Activated CD4-positive, alpha-beta T cell treated with anti-CD3 and anti-CD28 coated beads, Interleukin-2, Interleukin-6, amounts not matched to agents 100 ng/mL and 50 ng/mL, durations not matched to agents 16 hours and 8 hours (primary cell): ENCODE results near the gene EEF2KMT.
A peak's percentile ranks its signal among the peaks of the same experiment; 100 is the strongest.
"Not testable (repeated sequence)": the region's sequence is repeated elsewhere in the genome, so short reads cannot be mapped to it uniquely, and the experiment has no call there.

Experiments used
- DNase-seq: peaks from one replicate; pipeline ENCODE4 v3.0.0-alpha.2; 2020

EEF2KMT gene

DNA sequence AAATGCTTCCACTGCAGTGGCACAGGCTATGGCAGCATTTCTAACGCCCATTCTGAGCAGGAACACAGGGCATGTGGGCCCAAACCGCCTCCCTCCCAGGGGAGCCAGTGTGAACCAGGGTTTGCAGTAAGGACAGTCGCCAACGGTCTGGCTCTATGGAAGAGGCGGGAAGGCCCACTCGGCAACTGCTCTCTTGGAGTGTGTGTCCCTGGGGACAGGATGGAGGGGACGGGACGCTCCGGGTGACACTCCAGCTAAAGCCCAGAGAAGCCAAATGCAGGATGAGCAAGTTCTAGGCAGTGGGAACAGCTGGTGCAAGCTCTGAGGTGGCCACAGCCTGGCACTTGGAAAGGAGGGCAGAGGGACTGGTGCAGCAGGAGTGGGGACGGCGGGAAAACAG lies 3.8 kb downstream of the EEF2KMT start:
- not testable (repeated sequence) for DNase-seq

DNA sequence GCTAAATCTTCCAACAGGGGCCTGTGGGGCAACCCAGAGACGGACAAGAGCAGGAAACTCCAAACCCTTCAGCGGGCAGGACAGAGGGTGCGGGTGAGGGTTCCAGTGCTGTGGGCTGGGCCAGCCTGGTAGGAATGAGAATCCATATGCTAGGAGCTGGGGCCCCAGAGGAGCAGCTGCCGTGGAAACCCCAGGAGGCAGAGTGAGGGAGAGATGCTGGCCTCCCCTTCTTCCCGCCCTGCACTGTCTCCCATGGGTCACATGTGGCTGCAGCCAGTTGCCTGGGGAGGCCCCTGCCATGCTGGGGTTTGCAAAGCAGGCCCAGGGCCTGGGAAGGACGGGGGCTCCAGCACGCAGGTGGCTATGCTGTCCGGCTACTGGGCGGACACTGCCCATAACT lies 4.5 kb downstream of the EEF2KMT start:
- not testable (repeated sequence) for DNase-seq

DNA sequence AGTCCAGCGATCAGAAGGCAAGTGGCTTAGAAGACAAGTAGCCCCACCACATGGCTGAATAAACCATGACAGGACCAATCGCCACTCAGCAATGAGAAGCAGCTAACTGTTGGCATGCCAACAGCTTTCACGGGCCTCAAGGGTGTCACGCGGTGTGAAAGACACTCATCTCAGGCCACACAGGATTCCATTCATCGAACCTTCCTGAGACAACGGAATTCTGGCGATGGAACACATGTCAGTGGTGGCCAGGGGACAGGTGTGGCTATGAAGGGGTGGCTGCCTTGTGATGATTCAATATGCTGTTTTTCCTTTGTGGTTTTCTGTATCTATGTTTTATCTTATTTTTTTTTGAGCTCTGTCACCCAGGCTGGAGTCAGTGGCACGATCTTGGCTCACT lies 7.0 kb downstream of the EEF2KMT start:
- DNase-seq: not testable (repeated sequence)

DNA sequence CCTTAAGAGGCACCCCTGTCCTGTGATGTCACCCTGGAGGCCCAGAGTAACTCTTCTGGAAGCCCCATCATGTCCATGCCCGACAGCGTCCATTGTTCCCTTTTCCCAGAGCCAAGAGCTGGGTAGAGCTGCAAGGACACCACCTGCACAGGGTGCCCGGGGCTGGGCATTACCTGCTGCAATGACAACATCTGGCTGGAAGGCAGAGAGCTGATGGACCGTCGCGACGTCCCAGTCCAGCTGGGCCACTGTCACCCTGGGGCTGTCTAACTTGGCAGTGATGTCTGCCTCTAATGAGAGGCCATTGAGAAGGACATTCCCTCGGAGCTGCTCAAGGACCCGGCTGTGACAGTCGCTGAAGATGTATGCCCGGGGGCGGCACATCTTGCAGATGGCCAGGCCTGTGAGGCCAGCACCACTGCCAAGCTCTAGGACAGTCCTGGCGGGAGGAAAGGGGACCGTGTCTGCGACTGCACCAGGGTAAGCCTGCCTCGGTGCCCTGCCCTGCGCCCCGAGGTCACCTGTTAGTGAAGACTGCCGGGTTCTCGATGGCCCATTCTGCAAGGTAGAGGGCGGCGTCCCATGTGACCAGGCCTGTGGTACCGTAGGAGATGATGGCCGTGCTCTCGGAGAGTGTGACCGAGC lies 7.6 kb downstream of the EEF2KMT start:
- DNase-seq: not testable (repeated sequence)

DNA sequence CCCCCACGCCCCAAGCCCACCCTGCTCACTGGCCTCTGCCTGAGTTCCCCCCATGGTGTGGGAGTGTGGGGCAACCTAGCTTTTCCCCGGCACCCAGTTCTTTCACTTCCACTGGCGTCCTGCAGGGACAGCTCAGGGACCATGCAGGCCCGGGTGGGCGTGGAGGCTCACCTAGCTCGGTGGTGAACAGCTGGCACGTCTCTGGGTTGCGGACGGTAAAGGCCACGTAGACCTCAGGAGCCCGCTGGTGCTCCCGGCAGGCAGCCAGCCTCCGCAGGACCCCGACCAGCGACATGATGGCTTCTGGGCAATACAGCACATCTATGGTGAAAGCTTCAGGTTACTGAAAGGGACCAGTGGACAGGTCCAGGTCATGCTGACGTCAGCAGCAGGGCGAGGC lies 8.7 kb downstream of the EEF2KMT start:
- DNase-seq: not testable (repeated sequence)

DNA sequence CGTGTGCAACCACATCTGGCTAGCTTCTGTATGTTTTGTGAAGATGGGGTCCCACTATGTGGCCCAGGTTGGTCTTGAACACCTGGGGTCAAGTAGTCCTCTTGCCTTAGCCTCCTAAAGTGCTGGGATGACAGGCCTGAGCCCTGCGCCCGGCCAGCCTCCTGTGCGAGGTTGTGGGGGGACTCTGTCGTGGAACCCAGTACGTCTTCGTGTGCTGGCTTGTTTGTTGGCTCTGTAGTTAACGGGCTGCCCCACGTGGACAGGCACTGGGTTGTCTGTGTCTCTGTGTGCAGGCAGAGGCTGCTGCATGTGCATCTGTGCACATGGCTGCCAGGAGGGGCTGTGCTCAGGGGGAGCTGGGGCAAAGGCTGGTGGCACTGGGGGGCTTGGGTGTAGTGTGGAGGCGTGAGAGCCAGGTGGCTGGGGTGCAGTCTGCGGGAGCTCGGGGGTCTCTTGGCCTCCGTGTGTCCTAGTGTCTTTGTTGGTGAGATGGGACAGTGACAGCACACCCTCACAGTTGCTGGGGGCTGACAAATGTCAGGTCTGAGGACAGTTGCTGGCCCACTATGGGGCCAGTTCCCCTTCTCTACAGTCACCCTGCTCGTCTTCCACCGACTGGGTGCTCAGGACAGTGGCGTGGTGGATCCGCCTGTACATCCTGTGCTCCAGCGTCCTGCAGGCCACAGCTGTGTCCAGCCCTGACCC lies 9.4 kb downstream of the EEF2KMT start:
- DNase-seq: not testable (repeated sequence)

DNA sequence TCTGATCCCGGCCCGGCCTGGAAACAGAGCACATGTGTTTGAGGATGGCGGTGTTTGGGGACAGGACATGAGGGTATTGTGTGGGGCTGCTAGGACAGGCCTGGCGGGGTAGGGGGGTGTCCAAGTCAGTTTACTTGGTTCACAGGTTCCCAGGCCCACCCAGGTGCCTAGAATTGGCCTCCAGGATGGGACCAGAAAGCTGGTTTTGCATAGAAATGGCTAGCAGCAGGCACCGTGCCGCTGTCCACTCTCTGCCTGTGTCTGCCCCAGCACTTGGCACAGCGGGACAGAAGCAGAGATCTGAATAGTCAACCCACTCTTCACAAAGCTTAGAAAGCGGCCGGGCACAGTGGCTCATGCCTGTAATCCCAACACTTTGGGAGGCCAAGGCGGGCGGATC lies 11.9 kb downstream of the EEF2KMT start:
- not testable (repeated sequence) for DNase-seq

DNA sequence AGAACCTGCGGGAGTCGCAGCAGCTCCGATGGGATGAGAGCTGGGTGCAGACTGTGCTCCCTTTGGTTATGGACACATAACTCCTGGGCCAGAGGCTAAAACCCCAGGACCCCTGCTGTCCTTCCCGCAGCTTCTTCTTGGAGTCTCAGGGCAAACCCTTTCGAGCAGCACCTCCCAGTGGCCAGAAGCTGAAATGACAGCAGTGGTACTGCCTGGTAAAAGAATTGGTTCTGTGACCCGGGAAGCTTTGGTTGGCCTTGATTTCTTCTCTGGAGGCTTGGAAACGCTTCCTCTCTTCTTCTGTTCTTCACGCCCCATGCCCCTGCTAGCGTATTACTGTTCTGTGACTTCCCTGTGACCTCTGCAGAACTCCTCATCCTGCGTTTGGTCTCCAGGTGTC lies 12.8 kb downstream of the EEF2KMT start:
- peak; percentile 69 for DNase-seq

DNA sequence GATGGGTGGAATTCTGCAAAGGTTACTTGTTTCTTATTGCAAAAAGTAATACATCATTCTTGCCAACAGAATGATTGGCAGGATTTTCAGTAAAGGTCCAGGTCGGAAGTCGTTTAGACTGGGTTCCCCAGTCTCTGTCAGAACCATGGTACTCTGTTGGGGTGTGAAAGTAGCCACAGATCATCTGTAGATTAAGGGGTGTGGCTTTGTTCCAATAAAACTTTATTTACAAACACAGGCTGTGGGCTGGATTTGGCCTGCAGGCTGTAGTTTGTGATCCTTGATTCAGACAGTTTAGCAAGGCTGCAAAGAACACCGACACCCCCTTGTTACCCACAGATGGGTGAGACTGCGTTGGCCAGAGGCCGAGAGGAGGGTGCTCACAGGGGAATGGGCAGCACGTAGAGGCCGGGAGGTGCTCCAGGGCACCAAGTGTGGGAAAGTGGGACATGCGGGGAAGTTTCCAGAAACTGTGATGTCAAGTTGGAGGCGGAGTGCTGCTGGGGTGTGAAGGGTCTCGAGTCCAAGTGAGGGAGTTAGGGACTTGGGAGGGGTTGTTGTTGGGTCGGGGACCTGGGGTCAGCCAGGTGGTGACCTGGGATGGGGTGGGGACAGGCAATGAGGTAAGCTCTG lies 13.4 kb downstream of the EEF2KMT start:
- not testable (repeated sequence) for DNase-seq

DNA sequence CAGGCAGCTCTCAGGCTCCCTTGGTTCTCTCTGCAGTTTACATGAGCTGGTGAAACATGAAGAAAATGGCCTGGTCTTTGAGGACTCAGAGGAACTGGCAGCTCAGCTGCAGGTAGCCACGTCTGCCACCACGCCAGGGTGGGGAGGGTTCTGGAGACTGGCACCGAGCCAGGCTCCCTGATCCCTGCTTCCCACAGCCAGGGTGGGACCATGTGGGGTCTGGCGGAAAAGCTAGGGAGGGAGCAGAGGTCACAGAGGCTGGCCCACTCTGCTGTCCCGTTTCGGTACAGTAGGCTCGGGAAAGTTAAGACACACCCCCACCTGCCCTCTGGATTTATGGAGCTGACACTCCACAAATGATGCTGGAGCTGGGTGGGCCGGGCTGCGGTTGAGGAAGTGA lies 13.9 kb downstream of the EEF2KMT start:
- not testable (repeated sequence) for DNase-seq

DNA sequence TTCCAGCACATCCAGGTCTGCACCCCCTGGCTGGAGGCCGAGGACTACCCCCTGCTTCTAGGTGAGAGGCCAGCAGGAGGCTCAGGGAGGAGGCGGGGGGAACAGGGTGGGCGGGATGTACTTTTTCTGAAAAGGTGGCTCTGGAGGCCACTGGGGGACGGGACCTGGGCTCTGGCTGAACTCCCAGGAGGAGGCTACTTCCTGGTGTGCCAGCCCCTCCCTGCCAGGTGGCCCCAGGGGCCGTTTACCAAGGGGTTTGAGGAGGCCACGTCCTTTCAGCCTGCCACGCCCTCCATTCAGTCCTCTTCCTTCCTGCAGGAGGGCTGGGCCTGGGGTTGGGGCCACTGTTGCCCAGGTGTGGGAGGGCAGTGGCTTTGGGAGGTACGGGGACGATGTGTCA lies 16.6 kb downstream of the EEF2KMT start:
- DNase-seq: not testable (repeated sequence)

DNA sequence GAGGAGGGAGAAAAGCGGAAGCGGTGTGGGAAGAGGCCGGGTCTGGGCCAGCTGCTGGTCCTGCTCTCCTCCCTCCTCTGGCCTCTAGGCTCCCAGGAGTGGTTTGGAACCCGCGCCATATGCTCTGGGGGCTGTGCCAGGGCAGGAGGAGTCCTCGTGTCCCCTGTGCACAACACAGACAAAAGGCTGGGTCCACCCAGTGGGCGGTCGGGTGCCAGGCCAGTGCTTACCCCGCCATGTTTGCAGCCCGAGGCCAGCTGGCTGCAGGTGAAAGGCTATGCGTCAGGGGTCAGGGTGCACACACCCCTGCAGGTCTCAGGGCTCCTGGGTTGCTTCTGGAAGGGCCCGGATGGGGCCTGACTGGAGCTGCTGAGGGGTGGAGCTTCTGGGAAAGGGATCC lies 17.1 kb downstream of the EEF2KMT start:
- DNase-seq: not testable (repeated sequence)

DNA sequence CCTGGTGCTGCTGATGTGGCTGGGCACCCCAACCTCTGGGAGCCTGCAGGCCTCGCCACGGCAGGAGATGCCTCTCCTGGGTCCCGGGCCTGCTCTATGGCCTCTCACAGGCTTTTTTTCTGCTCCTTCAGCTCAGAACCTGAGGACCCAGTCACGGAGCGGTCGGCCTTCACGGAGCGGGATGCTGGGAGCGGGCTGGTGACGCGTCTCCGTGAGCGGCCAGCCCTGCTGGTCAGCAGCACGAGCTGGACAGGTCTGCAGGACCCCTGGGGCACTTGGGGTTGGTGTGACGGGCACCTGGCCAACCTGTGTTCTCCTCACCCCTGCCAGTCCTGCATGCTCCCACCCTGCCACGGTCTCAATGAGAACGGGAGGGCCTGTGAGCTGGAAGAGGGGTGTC lies 19.0 kb downstream of the EEF2KMT start:
- no peak for DNase-seq

DNA sequence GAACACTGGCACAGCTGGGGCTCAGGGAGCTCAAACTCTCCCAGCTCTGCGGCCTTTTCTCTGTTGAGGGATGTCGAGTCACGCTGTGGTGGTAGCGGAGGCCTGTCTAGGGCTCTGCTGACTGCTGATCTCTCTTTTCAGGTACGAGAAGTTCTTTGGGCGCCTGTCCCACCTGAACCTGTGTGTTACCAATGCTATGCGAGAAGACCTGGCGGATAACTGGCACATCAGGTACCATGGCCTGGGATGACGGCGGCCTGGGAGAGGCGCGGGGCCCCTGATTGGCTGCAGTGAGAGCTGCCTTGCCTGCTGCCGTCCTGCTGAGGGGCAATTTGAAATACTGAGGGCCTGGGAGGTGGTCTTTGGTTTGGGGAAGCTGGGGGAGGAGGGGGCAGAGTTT lies 20.3 kb downstream of the EEF2KMT start:
- DNase-seq: no peak

DNA sequence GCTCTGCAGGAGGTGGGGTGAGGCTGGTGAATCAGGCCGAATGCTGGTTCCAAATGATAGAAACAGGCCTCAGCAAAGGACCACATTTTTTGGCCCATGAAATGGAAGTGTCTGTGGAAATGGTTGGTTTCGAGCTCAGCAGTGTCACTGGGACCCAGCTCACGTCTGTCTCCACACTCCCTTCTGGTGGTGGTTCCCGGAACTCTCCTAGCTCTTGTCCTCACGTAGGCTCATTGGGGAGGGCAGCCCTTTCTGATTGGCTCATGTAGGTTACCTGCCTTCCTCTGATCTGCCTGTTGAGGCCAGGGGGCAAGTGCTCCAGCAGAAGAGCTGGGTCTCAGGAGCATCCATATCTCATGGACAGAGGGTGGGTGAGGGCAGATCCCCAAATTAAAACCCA lies 22.0 kb downstream of the EEF2KMT start:
- DNase-seq: no peak

DNA sequence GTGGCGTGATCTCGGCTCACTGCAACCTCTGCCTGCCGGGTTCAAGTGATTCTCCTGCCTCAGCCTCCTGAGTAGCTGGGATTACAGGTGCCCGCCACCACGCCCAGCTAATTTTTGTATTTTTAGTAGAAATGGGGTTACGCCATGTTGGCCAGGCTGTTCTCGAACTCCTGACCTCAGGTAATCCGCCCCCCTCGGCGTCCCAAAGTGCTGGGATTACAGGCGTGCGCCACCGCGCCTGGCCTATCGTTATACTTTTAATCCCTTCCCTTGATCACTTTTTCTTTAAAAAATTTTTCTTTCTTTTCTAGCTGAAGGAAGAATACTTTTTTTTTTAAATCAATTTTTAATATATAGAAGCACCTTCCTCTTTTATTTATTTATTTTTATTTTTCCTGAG lies 23.8 kb downstream of the EEF2KMT start:
- DNase-seq: not testable (repeated sequence)

DNA sequence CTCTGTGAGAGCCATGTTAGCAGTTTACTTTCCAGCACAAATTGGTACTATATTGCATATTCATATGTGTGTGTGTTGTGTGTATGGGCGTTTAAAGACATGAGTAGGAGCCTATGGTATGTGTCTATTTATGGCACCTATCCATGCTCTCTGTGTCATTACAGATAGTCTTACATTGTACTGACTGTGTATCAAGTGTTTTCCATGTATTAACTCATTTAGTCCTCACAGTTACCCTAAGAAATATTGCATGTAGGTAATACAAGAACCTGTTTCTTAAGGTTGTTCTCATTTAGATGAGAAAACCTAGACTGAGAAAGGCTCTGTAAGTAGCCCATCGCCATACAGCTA lies 24.3 kb downstream of the EEF2KMT start:
- no peak for DNase-seq

DNA sequence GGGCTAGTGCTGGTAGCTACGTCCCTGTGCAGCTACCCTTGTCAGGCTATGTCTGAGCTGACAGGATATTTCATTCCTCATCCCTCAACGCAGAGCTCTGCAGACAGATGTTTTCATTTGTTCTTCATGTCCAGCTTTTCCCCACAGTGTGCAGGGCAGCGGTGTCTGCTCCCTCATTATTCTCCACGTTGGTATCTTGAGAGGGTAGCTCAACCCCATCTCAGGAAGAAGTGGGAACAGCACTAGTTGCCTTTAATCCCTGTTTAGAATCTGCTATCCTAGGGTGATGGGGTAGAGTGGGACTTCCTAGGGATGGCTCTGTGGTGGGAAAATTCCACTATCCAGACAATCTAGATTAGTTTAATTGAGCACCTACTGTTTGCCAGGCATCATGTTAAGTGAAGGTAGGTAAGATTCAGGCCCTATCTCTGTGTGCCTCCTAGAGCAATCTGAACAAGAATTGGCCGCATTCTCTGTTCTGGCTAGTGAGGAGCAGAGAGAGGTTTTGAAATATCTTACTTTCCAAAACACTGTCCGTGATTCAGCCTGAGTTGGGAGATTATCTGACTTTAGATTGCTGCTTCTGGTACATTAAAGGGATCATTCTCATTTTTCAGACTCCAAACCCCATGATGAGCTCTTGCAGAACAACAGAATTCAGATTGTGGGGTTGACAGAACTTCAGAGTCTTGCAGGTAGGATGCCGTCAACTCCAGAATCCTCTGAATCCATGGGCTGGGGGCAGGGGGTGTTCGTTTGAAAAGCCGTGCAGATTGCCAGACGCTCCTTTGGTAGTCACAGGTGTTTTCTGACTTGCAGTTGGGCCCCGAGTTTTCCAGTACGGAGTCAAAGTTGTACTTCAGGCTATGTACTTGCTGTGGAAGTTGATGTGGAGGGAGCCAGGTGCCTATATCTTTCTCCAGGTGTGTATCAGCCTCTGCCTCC lies 25.0 kb downstream of the EEF2KMT start:
- no peak for DNase-seq

DNA sequence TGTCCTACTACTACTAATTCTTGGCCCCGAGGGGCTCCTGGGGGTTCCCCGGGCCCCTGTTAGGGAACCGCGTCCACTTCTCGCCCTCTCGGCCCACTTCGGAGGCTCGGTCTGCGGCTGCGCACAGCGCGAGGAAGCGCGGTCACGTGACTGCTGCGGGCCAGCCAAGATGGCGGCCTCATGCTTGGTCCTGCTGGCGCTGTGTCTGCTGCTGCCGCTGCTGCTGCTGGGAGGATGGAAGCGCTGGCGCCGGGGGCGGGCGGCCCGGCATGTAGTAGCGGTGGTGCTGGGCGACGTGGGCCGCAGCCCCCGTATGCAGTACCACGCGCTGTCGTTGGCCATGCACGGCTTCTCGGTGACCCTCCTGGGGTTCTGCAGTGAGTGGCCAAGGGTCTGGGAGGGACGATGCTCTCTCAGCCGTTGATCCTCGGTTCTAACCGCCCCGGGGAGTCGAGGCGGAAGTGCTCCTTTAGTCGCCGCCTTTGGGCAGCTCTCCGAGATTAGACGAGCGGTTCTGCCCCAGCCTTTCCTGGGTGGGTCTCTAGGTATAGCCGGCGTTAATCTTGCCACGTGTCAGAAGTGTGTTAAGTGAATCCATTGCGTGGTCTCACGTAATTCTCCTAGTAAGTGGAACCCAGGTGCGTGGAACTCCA lies 25.8 kb downstream of the EEF2KMT start, which contains the start of gene ALG1:
Gene ALG1, plus strand, starts transcription at position 163 of the 653 bp plus-strand sequence. Its CDS starts 7 bp downstream, at position 170.
- peak; percentile 93 for DNase-seq

DNA sequence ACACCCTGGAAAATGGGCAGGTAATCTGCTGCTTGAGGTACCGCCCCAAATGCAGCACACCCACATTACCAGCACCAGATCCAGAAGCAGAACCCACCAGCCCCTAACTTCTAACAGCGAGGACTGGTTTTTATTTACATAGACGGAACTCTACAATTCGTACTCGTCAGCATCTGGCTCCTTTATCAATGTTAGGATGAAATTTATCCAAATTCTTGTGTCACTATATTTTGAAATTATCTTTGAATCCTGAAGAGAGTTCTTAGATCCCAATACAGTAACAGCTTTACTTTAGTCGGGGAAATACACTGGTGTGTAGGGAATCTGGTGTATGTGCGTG lies 26.3 kb downstream of the EEF2KMT start:
- DNase-seq: no peak

DNA sequence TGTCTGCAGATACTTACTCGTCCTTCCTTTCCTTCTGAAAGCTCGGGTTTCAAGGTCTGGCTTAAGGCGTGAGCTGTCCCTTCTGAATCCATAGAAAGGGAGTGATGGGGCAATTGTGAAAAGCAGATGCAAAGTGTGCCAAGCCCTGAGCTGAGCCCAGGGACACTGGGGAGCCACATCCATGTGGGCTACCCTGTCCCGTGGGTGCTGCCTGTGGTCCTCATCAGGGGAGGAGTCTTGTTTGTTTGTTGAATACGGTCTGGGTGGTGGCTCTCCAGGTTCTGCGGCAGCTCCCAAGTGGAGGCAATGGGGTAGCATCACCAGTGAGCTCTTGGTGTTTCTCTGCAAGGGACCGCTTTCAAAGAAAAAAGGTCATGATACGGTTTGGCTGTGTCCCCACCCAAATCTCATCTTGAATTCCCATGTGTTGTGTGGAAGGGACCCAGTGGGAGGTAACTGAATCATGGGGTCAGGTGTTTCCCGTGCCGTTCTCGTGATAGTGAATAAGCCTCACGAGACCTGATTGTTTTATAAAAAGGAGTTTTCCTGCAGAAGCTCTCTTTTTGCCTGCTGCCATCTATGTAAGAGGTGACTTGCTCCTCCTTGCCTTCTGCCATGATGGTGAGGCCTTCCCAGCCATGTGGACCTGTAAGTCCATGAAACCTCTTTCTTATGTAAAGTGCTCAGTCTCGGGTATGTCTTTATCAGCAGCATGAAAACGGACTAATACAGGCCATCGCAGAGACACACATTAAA lies 27.0 kb downstream of the EEF2KMT start:
- no peak for DNase-seq

DNA sequence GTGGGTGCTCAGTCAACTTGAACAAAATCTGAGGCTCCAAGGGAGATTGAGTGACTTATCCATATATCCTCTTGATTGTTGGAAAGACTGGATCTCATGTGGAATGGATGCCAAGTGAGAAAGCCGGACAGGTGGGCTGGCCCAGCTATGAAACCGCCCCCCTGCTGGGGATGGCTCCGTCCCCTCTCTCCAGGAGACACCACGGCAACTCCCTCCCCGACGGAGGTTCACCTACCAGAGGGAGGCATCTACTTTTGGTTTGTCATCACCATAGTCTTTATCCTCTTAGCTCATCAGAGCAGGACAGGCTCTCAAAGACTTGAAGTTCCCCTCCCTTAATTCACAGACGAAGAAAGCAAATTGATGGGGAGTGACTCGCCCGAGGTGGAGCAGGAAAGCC lies 27.7 kb downstream of the EEF2KMT start:
- no peak for DNase-seq
